K562 (cell line): ENCODE data around the gene DGKZ. TPM values are rescaled to one million over a fixed set of nuclear protein-coding genes. Genes with fewer than 3 reads are reported as not detected.

Source experiments
- ATAC-seq: fragments of 200-7000 bp; cut with Tn5 transposase; 3 replicates; pipeline ENCODE4 v1.9.1; 2020; ENCODE audit warnings: moderate library complexity
- BruUV-seq: library from RNA; stranded (reverse); fragments of 400-500 nt; replicated peaks from 2 replicates; lab custom pipeline; 2021; lab: Mats Ljungman, UMichigan
- CTCF ChIA-PET: fragments of 300-600 bp; formaldehyde crosslinking; extraction: SDS; loops from one replicate; lab custom pipeline; 2021; ENCODE audit warnings: low intra/inter-chr PET ratio; lab: Yijun Ruan, JAX
- POLR2A ChIA-PET: fragments of 300-600, 350-650 bp; sonication (Branson Sonifier 250); formaldehyde crosslinking; extraction: SDS; loops from one replicate; lab custom pipeline; 2021; ENCODE audit warnings: antibody characterized with exemption, inconsistent platforms; lab: Yijun Ruan, JAX
- DNase-seq, 4 experiments: peaks; one replicate each; pipeline versions ENCODE4 v3.0.0 to v3.0.0-alpha.2; 2011 to 2018; ENCODE audit warnings: low spot score in 3 of 4, mixed read lengths in 3 of 4; ENCODE audit errors: extremely low read depth in 1 of 4
- FAIRE-seq: peaks from 2 replicates; lab custom pipeline; 2011; peaks lifted over from hg19 to GRCh38; lab: Jason Lieb, UNC
- H2AFZ ChIP-seq: 2 replicates; pipeline ENCODE4 v1.6.0; 2011; ENCODE audit warnings: low read depth, low read length, control low read depth, inconsistent platforms
- H3K27ac ChIP-seq: fragments of 200-600 bp; 3 replicates; pipeline ENCODE4 v1.8.0; 2011; ENCODE audit warnings: low read depth, mild to moderate bottlenecking, control low read depth, inconsistent platforms, low read length, moderate library complexity, mixed read lengths; ENCODE audit errors: extremely low read depth
- H3K27me3 ChIP-seq, 2 experiments: fragments of 300-600 bp in 1 of 2; 2 replicates in 1 of 2; 3 replicates in 1 of 2; pipeline versions ENCODE4 v1.6.0 to v1.8.0; 2011; ENCODE audit warnings: inconsistent platforms in 2 of 2, low read length in 2 of 2, mild to moderate bottlenecking in 1 of 2, mixed read lengths in 1 of 2, moderate library complexity in 1 of 2; ENCODE audit not compliant: control insufficient read depth in 2 of 2, insufficient read depth in 2 of 2
- H3K36me3 ChIP-seq: fragments of 300-600 bp; 3 replicates; pipeline ENCODE4 v1.8.0; 2011; ENCODE audit warnings: mild to moderate bottlenecking, low read length, inconsistent platforms; ENCODE audit not compliant: control insufficient read depth, insufficient read depth
- H3K4me1 ChIP-seq, 2 experiments: fragments of 200-600 bp in 1 of 2; replicated peaks in 1 of 2; 2 replicates in 1 of 2; 3 replicates in 1 of 2; pipeline versions ENCODE4 v1.5.1 to v1.8.0; 2011; ENCODE audit warnings: inconsistent platforms in 2 of 2, low read length in 2 of 2, mild to moderate bottlenecking in 1 of 2, mixed read lengths in 1 of 2, moderate library complexity in 1 of 2; ENCODE audit not compliant: control insufficient read depth in 2 of 2, insufficient read depth in 2 of 2
- H3K4me2 ChIP-seq: 2 replicates; pipeline ENCODE4 v1.6.1; 2011; ENCODE audit warnings: low read length, control low read depth, inconsistent platforms, mixed read lengths; ENCODE audit not compliant: insufficient read depth
- H3K4me3 ChIP-seq: fragments of 200-600 bp; sonication (generic), shearing (Covaris generic); 2 replicates; pipeline ENCODE4 v1.5.1; 2016; ENCODE audit warnings: control low read depth, inconsistent platforms
- H3K79me2 ChIP-seq: fragments of 200-600 bp; 3 replicates; pipeline ENCODE4 v1.8.0; 2011; ENCODE audit warnings: low read length, inconsistent platforms; ENCODE audit not compliant: control insufficient read depth, insufficient read depth
- H3K9ac ChIP-seq, 2 experiments: 2 replicates each; pipeline versions ENCODE4 v1.6.0 to v1.6.1; 2011; ENCODE audit warnings: low read depth in 2 of 2, low read length in 2 of 2, control low read depth in 1 of 2, inconsistent platforms in 1 of 2, mild to moderate bottlenecking in 1 of 2, mixed read lengths in 1 of 2; ENCODE audit not compliant: insufficient read depth in 1 of 2
- H3K9me1 ChIP-seq: one replicate; pipeline ENCODE4 v1.6.0; 2011; ENCODE audit warnings: inconsistent platforms, mild to moderate bottlenecking, low read length, moderate library complexity; ENCODE audit not compliant: control insufficient read depth, insufficient read depth
- H3K9me3 ChIP-seq: replicated peaks from 2 replicates; pipeline ENCODE4 v1.5.1; 2011; ENCODE audit warnings: low read depth, low read length, inconsistent platforms; ENCODE audit not compliant: control insufficient read depth, insufficient read depth
- H4K20me1 ChIP-seq: replicated peaks from 2 replicates; pipeline ENCODE4 v1.6.1; 2011; ENCODE audit warnings: low read length, inconsistent platforms, mixed read lengths; ENCODE audit not compliant: control insufficient read depth, insufficient read depth
- BCOR ChIP-seq: fragments of 450-650 bp; IDR thresholded peaks from 2 replicates; pipeline ENCODE4 v1.6.1; 2016
- CEBPG ChIP-seq, 3 experiments: fragments of 200-800 bp in 1 of 3; sonication (Bioruptor generic) in 1 of 3; sonication (generic) in 1 of 3; formaldehyde crosslinking in 1 of 3; IDR thresholded peaks in 2 of 3; conservative IDR thresholded peaks in 1 of 3; 2 replicates each; pipeline versions ENCODE4 v1.6.1 to v1.8.0; 2016 to 2022; ENCODE audit warnings: missing compliant biosample characterization in 2 of 3, missing genetic modification characterization in 2 of 3, mild to moderate bottlenecking in 1 of 3, missing genetic modification reagents in 1 of 3
- HDAC6 ChIP-seq: IDR thresholded peaks from 2 replicates; pipeline ENCODE4 v1.6.1; 2012; ENCODE audit warnings: low read depth, mild to moderate bottlenecking, control low read depth, inconsistent platforms, low read length, moderate library complexity
- ILF3 ChIP-seq: fragments of 450-650 bp; IDR thresholded peaks from 2 replicates; pipeline ENCODE4 v1.6.1; 2018; ENCODE audit warnings: antibody characterized with exemption, mild to moderate bottlenecking, moderate library complexity, borderline replicate concordance
- KLF6 ChIP-seq: fragments of 250-450 bp; sonication (Bioruptor Pico); IDR thresholded peaks from 2 replicates; pipeline ENCODE4 v1.4.0; 2020; ENCODE audit warnings: mild to moderate bottlenecking, moderate library complexity, borderline replicate concordance
- LCOR ChIP-seq: sonication (generic); formaldehyde crosslinking; IDR thresholded peaks from 2 replicates; pipeline ENCODE4 v1.8.0; 2022; ENCODE audit warnings: mild to moderate bottlenecking, missing genetic modification reagents
- MAFG ChIP-seq: fragments of 450-650 bp; conservative IDR thresholded peaks from 2 replicates; pipeline ENCODE4 v1.6.1; 2016; ENCODE audit warnings: missing genetic modification characterization, missing compliant biosample characterization
- MTF1 ChIP-seq: fragments of 250-450 bp; sonication (Bioruptor Pico); IDR thresholded peaks from 2 replicates; pipeline ENCODE4 v1.9.0; 2021; ENCODE audit warnings: moderate library complexity, mild to moderate bottlenecking, inconsistent platforms, borderline replicate concordance
- RFX5 ChIP-seq: IDR thresholded peaks from 2 replicates; pipeline ENCODE4 v1.6.1; 2011; ENCODE audit warnings: low read depth, mild to moderate bottlenecking, improper control_type of control experiment, low read length
- TCF7L2 ChIP-seq: fragments of 150-350 bp; IDR thresholded peaks from 2 replicates; pipeline ENCODE4 v1.6.1; 2016; ENCODE audit warnings: low read depth, mild to moderate bottlenecking, low read length, moderate library complexity
- TEAD4 ChIP-seq, 2 experiments: sonication (generic) in 1 of 2; formaldehyde crosslinking in 1 of 2; IDR thresholded peaks; 2 replicates each; pipeline versions ENCODE4 v1.6.1 to v1.8.0; 2012 to 2022; ENCODE audit warnings: borderline replicate concordance in 1 of 2, inconsistent platforms in 1 of 2, low read length in 1 of 2, mild to moderate bottlenecking in 1 of 2, missing genetic modification reagents in 1 of 2
- XRCC5 ChIP-seq: fragments of 200-400 bp; formaldehyde crosslinking; IDR thresholded peaks from 2 replicates; pipeline ENCODE4 v1.6.1; 2017; ENCODE audit warnings: low read depth, mild to moderate bottlenecking, low read length
- ZFX ChIP-seq: sonication (generic); formaldehyde crosslinking; IDR thresholded peaks from 2 replicates; pipeline ENCODE4 v1.8.0; 2022; ENCODE audit warnings: mild to moderate bottlenecking, missing genetic modification reagents, moderate library complexity
- ZNF41 ChIP-seq: fragments of 250-450 bp; sonication (Bioruptor Pico); conservative IDR thresholded peaks from 2 replicates; pipeline ENCODE4 v1.4.0; 2020; ENCODE audit warnings: mild to moderate bottlenecking
- WGBS: fragments of 100-300 bp; shearing (Covaris generic); methylation state at CpG from one replicate; pipeline ENCODE4 v1.1.6; 2016; ENCODE audit warnings: low coverage, mixed read lengths; ENCODE audit not compliant: insufficient coverage; ENCODE audit errors: missing lambda C conversion rate; 5-methylcytosine and 5-hydroxymethylcytosine counted together
- in situ Hi-C: fragments of 300-500 bp; cut with MboI; formaldehyde crosslinking; loops from 4 replicates; pipeline ENCODE4 v1.15.0; 2018; ENCODE audit warnings: inconsistent platforms, mixed read lengths
- intact Hi-C: fragments of 100-400 bp; cut with micrococcal nuclease; formaldehyde crosslinking; loops from 2 replicates; pipeline ENCODE4 v1.14.2; 2022
- polyA plus RNA-seq, 8 experiments: library from polyadenylated mRNA; depleted of rRNA in 4 of 8; stranded (reverse) in 5 of 8; unstranded in 3 of 8; fragments of >200 nt; fragmentation: Nextera tagmentation in 2 of 8; fragmentation: Illumina TruSeq in 1 of 8; extraction: Ambion mirVana in 2 of 8; extraction: Trizol in 1 of 8; gene quantifications; 2 replicates each; pipeline versions ENCODE4 v1.2.1 to v1.2.3, GENCODE V29; 2011 to 2014; ENCODE audit warnings: inconsistent platforms in 1 of 8, missing spikeins in 1 of 8
- total RNA-seq, 7 experiments: library from RNA; depleted of rRNA in 6 of 7; stranded (reverse); fragments of >200 nt in 6 of 7; fragmentation: Illumina TruSeq in 2 of 7; extraction: Trizol in 2 of 7; gene quantifications; 2 replicates each; pipeline versions ENCODE4 v1.2.1 to v1.2.3, GENCODE V29; 2011 to 2021; ENCODE audit warnings: low replicate concordance in 1 of 7
- TF ChIP-seq, protein P1 (sequence below): fragments of 450-650 bp; IDR thresholded peaks from 2 replicates; pipeline ENCODE4 v1.6.1; 2014; ENCODE audit warnings: low read depth, mild to moderate bottlenecking, moderate library complexity, borderline replicate concordance

The DGKZ gene
- total and polyA plus RNA-seq, 9 of the 15 experiments (the other 6 are each of a cell fraction or from before 2014, with no cell fraction given) = 0.51 to 100 (median 44.2) TPM

DNA sequence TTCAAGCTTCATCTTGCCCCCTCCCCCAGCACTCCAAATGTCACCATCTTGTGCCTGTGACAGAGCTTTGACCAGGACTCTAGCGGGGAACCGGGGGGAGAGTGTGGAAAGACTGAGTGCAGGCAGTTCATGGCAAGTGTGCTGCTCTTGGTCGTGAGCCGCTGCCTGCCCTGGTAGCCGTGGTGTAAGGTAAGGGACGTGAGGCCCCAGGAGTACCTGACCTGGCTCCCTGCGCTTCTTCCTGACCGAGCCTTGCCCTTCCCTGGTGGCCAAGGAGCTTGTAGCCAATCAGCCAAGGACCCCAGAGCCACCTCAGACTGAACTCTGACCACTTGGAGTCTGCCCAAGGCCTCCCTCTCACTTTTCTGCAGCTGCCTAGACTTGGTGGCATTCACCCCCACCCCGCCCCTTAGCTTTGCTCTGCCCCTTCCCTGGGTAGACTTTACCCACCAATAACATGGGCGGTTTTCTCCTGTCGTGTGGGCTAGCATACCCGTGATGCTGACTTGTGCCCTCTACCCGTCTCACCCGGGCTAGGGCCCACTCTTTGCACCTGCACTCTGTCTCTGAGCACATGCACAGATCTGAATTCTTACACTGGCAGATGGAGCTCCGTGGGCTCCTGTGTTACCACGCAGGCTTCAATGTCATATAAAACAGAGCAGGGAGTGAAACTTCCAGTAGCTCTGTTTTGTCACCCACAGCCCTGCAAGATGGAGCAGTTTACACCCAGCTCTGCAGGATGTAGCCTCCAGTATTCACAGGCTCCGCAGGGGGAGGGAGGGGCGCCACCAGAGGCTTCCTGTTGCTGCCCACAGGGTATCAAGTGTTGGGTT is 1.5 kb downstream of the DGKZ start:
- FAIRE-seq = no peak
- no peak for DNase-seq

DNA sequence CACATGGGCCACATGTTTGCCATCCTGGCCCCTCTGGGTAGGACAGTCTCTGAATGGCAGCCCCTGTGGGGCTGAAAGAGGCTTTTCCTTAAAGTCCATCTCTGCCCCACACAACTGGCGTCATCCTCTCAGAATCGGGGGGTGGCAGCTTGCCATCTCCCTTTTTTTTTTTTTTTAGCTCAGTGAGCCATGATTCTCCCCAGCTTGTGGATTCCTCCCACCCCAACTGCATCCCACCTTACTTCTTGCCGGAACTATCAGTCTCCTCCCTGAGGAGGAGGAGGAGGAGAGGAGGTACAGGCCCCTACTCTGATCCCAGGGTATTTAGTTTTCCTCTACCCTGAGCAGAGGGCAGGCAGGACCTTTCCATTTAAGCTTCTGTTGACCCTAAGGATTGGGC is 3.4 kb downstream of the DGKZ start:
- ATAC-seq (no peak), DNase-seq (no peak), FAIRE-seq (no peak)
- H3K4me3 ChIP-seq = no peak overlapping the region
- no peak for TF ChIP-seq ZNF41 (CRISPR knock-in tag)
- no peak for TF ChIP-seq XRCC5
- TF ChIP-seq, protein P1, sequence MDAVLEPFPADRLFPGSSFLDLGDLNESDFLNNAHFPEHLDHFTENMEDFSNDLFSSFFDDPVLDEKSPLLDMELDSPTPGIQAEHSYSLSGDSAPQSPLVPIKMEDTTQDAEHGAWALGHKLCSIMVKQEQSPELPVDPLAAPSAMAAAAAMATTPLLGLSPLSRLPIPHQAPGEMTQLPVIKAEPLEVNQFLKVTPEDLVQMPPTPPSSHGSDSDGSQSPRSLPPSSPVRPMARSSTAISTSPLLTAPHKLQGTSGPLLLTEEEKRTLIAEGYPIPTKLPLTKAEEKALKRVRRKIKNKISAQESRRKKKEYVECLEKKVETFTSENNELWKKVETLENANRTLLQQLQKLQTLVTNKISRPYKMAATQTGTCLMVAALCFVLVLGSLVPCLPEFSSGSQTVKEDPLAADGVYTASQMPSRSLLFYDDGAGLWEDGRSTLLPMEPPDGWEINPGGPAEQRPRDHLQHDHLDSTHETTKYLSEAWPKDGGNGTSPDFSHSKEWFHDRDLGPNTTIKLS = no peak
- no peak for TF ChIP-seq BCOR
- no peak for TF ChIP-seq MAFG (tag)
- TF ChIP-seq ILF3 = no peak
- TF ChIP-seq TEAD4 (IDR thresholded peaks at IDR 0.05; ENCODE audit: low read length) = no peak
- TF ChIP-seq TEAD4 (CRISPR knock-in tag; IDR thresholded peaks at IDR 0.05; ENCODE audit: borderline replicate concordance) = no peak
- no peak for TF ChIP-seq TCF7L2
- TF ChIP-seq LCOR (CRISPR knock-in tag) = no peak
- no peak for TF ChIP-seq MTF1 (CRISPR knock-in tag)
- no peak for TF ChIP-seq HDAC6
- no peak overlapping the region for H2AFZ ChIP-seq
- H3K4me1 ChIP-seq = peaks cover 32 to 62% of the 10 kb centered on the region in 2 experiments
- ChIA-PET CTCF (interaction anchor here (0.6 kb wide), 1 partner anchor 10 kb away, joined by 4 read pairs; no protein-coding TSS in a partner anchor), POLR2A (interaction anchor here (0.7 to 1.9 kb wide), 3 partner anchors 10 to 20 kb away, joined by 3 to 10 read pairs (median 6); no protein-coding TSS in a partner anchor)
- H3K36me3 ChIP-seq = peaks cover 58% of the 10 kb centered on the region; the same call in 2 of the 3 replicates
- H3K9ac ChIP-seq = peak overlapping the region in 1 of 2 experiments; percentile 88; a peak in 1 of 4 replicates
- H3K9me3 ChIP-seq = no peaks in the 10 kb centered on the region
- peaks cover 16% of the 10 kb centered on the region for H4K20me1 ChIP-seq
- in situ Hi-C loops (no loop called here), intact Hi-C loops (no loop called here)
- BruUV-seq = no TSS peak
- WGBS = 90% methylated on average over 2 of the region's 3 CpGs
- no peaks in the 10 kb centered on the region for H3K27me3 ChIP-seq
- H3K9me1 ChIP-seq = no peaks in the 10 kb centered on the region
- H3K27ac ChIP-seq = no peak overlapping the region
- H3K79me2 ChIP-seq = peaks cover 68% of the 10 kb centered on the region
- no peak overlapping the region for H3K4me2 ChIP-seq

More for the DNA sequence above, 1.5 kb downstream of the DGKZ start:
- Histone ChIP-seq H3K9ac (peak overlapping the region; percentile 79 to 95), H3K9me3 (no peaks in the 10 kb centered on the region), H3K9me1 (no peaks in the 10 kb centered on the region), H3K4me1 (peaks cover 32 to 66% of the 10 kb centered on the region in 2 experiments), H3K27me3 (no peaks in the 10 kb centered on the region), H3K27ac (peak overlapping the region; percentile 65; the same call in 1 of the 3 replicates), H2AFZ (no peak overlapping the region), H4K20me1 (peaks cover 16% of the 10 kb centered on the region), H3K4me3 (peak overlapping the region; percentile 77), H3K4me2 (peak overlapping the region; percentile 86), H3K36me3 (peaks cover 46% of the 10 kb centered on the region; the same call in 2 of the 3 replicates), H3K79me2 (peaks cover 54% of the 10 kb centered on the region)
- TF ChIP-seq RFX5 (no peak), KLF6 (no peak), ZFX (CRISPR knock-in tag) (0 out of 2 replicates have a peak, but pooled peaks have one; percentile 19), CEBPG (CRISPR knock-in tag; IDR thresholded peaks at IDR 0.05) (0 out of 2 replicates have a peak, but pooled peaks have one; percentile 9), CEBPG (tag; conservative IDR thresholded peaks at IDR 0.05 in 1 of 2, IDR thresholded peaks at IDR 0.05 in 1 of 2) (no peak)
- ChIA-PET CTCF (no interaction called here), POLR2A (interaction anchor here (0.5 to 1.6 kb wide), 6 partner anchors 9 to 232 kb away, joined by 3 to 4 read pairs (median 4); no protein-coding TSS in a partner anchor)
- WGBS = 70% methylated on average over 18 of the region's 18 CpGs
- no peak for ATAC-seq
- no TSS peak for BruUV-seq
- in situ Hi-C loops = no loop called here
- intact Hi-C loops = no loop called here
